ENCODE results near the gene LIMS1. TPM values are rescaled to one million over a fixed set of nuclear protein-coding genes. Genes with fewer than 3 reads are reported as not detected.

Gene LIMS1
- total RNA-seq, 1 donor from 2014 or later = 19.4 TPM

DNA sequence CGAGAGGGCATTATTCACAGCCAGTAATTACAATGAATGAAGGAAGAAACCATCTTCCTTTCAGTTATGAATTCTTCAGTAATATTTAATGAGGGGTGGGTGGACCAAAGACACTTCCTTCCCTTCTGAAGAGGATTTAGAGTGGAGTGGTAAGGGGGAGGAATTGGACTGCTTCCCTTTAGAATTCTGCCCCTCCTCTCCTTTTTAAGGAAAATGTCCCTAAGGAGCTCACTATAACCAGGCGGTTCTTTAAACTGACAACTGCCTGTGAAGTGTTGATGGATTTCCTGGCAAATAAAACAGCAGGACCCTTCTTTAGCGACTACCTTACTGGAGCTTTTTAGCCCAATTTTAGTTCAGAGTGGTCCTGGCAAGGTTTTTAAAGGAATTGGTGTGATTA lies 86.4 kb downstream of the LIMS1 start:
- no peak overlapping the region for H2AFZ ChIP-seq (replicated peaks)
- peak overlapping the region; percentile 60 for H3K4me3 Mint-ChIP-seq
- peaks cover 9% of the 10 kb centered on the region for H3K79me2 ChIP-seq (ENCODE audit: low read depth)
- H3K27ac Mint-ChIP-seq = peak overlapping the region; percentile 64
- H3K9ac ChIP-seq = no peak overlapping the region
- no peaks in the 10 kb centered on the region for H3K27me3 Mint-ChIP-seq (ENCODE audit: insufficient read depth, low read depth)
- H3K36me3 Mint-ChIP-seq = peaks cover 3% of the 10 kb centered on the region
- peaks cover 3% of the 10 kb centered on the region for H3F3A ChIP-seq (ENCODE audit: low read depth)
- H3K4me1 ChIP-seq = peaks cover 30% of the 10 kb centered on the region
- H3K4me1 Mint-ChIP-seq = peaks cover 58% of the 10 kb centered on the region
- no peak overlapping the region for H3K27ac ChIP-seq
- peak overlapping the region; percentile 61 for H3K4me2 ChIP-seq
- no peaks in the 10 kb centered on the region for H3K27me3 ChIP-seq
- no peaks in the 10 kb centered on the region for H3K36me3 ChIP-seq
- DNase-seq (ENCODE audit: low spot score) = no peak
- H3K4me3 ChIP-seq = no peak overlapping the region
- peaks cover 7% of the 10 kb centered on the region for H4K20me1 ChIP-seq (ENCODE audit: low read depth)
- TF ChIP-seq, protein P1, sequence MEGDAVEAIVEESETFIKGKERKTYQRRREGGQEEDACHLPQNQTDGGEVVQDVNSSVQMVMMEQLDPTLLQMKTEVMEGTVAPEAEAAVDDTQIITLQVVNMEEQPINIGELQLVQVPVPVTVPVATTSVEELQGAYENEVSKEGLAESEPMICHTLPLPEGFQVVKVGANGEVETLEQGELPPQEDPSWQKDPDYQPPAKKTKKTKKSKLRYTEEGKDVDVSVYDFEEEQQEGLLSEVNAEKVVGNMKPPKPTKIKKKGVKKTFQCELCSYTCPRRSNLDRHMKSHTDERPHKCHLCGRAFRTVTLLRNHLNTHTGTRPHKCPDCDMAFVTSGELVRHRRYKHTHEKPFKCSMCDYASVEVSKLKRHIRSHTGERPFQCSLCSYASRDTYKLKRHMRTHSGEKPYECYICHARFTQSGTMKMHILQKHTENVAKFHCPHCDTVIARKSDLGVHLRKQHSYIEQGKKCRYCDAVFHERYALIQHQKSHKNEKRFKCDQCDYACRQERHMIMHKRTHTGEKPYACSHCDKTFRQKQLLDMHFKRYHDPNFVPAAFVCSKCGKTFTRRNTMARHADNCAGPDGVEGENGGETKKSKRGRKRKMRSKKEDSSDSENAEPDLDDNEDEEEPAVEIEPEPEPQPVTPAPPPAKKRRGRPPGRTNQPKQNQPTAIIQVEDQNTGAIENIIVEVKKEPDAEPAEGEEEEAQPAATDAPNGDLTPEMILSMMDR (IDR thresholded peaks at IDR 0.05) = no peak
- TF ChIP-seq EZH2phosphoT487 (IDR thresholded peaks at IDR 0.05) (no peak), EZH2 (IDR thresholded peaks at IDR 0.05) (no peak)
- H3K9me3 ChIP-seq (ENCODE audit: low read depth) = no peaks in the 10 kb centered on the region
- no peaks in the 10 kb centered on the region for H3K9me3 Mint-ChIP-seq

DNA sequence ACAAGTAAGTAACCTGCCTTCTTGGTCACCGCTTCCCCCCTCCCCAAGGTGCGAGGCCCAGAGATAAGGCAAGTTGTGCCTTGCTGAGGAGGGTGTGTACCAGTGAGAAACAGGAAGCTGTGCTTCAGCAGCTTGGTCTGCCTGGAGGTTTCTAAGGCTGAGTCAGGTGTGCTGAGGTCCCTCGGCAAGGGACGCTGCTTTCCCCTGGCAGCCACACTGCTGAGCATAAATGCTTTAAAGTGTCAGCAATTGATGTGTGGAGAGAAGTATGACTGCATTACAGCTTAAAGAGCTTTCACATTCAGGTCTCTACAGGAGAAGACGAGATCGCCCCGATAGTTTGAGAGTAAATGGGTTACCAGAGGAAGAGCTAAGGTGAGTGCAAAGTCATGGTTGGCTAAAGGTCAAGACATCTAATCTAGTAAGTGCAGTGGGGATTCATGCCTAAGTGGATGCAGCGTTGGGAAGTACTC lies 86.9 kb downstream of the LIMS1 start:
- Histone ChIP-seq H3K27ac (no peak overlapping the region), H3K79me2 (ENCODE audit: low read depth) (peaks cover 8% of the 10 kb centered on the region), H3K9me3 (ENCODE audit: low read depth) (no peaks in the 10 kb centered on the region), H3F3A (ENCODE audit: low read depth) (peaks cover 3% of the 10 kb centered on the region), H3K36me3 (no peaks in the 10 kb centered on the region), H3K4me3 (peak overlapping the region; percentile 7), H3K9ac (no peak overlapping the region), H3K4me2 (peak overlapping the region; percentile 61), H2AFZ (replicated peaks) (no peak overlapping the region), H4K20me1 (ENCODE audit: low read depth) (peaks cover 7% of the 10 kb centered on the region), H3K4me1 (peaks cover 30% of the 10 kb centered on the region), H3K27me3 (no peaks in the 10 kb centered on the region)
- no peak for TF ChIP-seq EZH2 (IDR thresholded peaks at IDR 0.05)
- TF ChIP-seq, protein P1 (IDR thresholded peaks at IDR 0.05) = no peak
- TF ChIP-seq EZH2phosphoT487 (IDR thresholded peaks at IDR 0.05) = no peak
- Mint-ChIP-seq H3K27ac (peak overlapping the region; percentile 48), H3K4me1 (peaks cover 54% of the 10 kb centered on the region), H3K27me3 (ENCODE audit: insufficient read depth, low read depth) (no peaks in the 10 kb centered on the region), H3K36me3 (peaks cover 3% of the 10 kb centered on the region), H3K4me3 (peak overlapping the region; percentile 20), H3K9me3 (no peaks in the 10 kb centered on the region)
- peak; percentile 17 for DNase-seq (ENCODE audit: low spot score)

DNA sequence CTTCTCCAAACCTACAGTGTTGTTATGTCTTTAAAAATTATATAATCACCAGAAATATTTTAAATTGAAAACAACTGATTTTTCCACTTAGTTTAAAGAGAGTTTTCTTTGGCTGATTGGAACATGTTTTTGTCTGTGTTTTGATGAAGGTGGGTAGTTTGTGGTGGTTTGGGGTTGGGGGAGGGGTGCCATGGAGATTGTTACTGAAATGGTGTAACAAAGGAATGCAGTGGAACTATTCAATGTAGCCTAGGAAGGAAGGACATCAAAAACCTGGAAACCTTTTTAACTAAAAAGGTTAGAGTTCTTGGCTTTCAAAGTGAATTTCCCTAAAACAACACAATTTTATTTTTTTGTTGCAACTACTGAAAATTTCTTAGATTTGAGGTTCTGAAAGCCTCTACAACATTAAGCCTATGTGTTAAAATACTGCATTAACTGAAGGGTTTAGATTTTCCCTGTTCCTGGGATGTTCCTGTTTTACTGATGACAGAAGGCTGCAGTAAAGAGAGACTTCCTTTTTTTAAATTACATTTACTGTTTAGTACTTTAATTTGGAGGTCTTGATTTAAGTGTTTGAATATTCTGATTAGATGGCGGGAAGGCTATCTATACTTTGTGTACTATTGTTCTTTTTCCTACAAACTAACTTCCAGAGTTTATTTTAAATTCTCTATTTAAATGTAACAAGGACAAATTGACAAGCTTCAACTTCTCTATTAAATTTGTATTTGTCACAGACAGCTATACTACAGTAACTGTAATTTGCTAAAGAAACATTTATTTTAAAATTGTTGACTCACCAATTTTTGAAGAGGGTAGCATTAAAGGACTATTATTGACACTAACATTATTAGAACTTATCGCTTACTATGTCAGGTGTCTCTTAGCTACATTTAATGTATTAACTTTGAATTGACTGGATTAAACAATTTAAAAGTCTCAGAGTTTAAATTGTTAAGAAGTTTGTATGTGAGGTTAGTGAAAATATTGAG lies 87.7 kb downstream of the LIMS1 start:
- Histone ChIP-seq H3K36me3 (no peaks in the 10 kb centered on the region), H4K20me1 (ENCODE audit: low read depth) (peaks cover 7% of the 10 kb centered on the region), H3K27ac (no peak overlapping the region), H3K4me3 (peak overlapping the region; percentile 7), H3K9ac (no peak overlapping the region), H3K79me2 (ENCODE audit: low read depth) (peaks cover 8% of the 10 kb centered on the region), H3K4me1 (peaks cover 30% of the 10 kb centered on the region), H3F3A (ENCODE audit: low read depth) (peaks cover 3% of the 10 kb centered on the region), H3K4me2 (peak overlapping the region; percentile 61), H3K9me3 (ENCODE audit: low read depth) (no peaks in the 10 kb centered on the region), H3K27me3 (no peaks in the 10 kb centered on the region), H2AFZ (replicated peaks) (no peak overlapping the region)
- peaks cover 52% of the 10 kb centered on the region for H3K4me1 Mint-ChIP-seq
- DNase-seq (ENCODE audit: low spot score) = peak; percentile 35
- peak overlapping the region; percentile 53 for H3K27ac Mint-ChIP-seq
- H3K9me3 Mint-ChIP-seq = no peaks in the 10 kb centered on the region
- no peaks in the 10 kb centered on the region for H3K27me3 Mint-ChIP-seq (ENCODE audit: insufficient read depth, low read depth)
- peaks cover 3% of the 10 kb centered on the region for H3K36me3 Mint-ChIP-seq
- H3K4me3 Mint-ChIP-seq = peak overlapping the region; percentile 20
- TF ChIP-seq, protein P1 (IDR thresholded peaks at IDR 0.05) = no peak
- TF ChIP-seq EZH2phosphoT487 (IDR thresholded peaks at IDR 0.05) = no peak
- TF ChIP-seq EZH2 (IDR thresholded peaks at IDR 0.05) = no peak
